ENCODE results near the gene GFRA3.
A peak's percentile ranks its signal among the peaks of the same experiment; 100 is the strongest.

The GFRA3 gene

GRCh38 chr5:138246822-138247221 is 27.6 kb downstream of the GFRA3 start:
- DNase-seq (ENCODE audit: low read depth in 2 of 2), result no peak

GRCh38 chr5:138246334-138246733 is 28.1 kb downstream of the GFRA3 start:
- no peak for DNase-seq (ENCODE audit: low read depth in 2 of 2)

GRCh38 chr5:138245717-138246116 is 28.7 kb downstream of the GFRA3 start:
- DNase-seq (ENCODE audit: low read depth in 2 of 2), result no peak

GRCh38 chr5:138243794-138244193 is 30.6 kb downstream of the GFRA3 start:
- DNase-seq (ENCODE audit: low read depth in 2 of 2), result no peak

GRCh38 chr5:138241688-138242571 is 32.5 kb downstream of the GFRA3 start:
- DNase-seq (ENCODE audit: low read depth in 2 of 2), result no peak

- no peak for DNase-seq (ENCODE audit: low read depth in 2 of 2)
These were observed 33.6 kb downstream of the GFRA3 start for GRCh38 chr5:138240650-138241385.

- DNase-seq (ENCODE audit: low read depth in 2 of 2), result no peak
These were observed 36.4 kb downstream of the GFRA3 start for GRCh38 chr5:138238034-138238433.

GRCh38 chr5:138234651-138235050 is 39.8 kb downstream of the GFRA3 start:
- DNase-seq (ENCODE audit: low read depth in 2 of 2), result no peak

GRCh38 chr5:138233280-138233679 is 41.1 kb downstream of the GFRA3 start:
- no peak for DNase-seq (ENCODE audit: low read depth in 2 of 2)

GRCh38 chr5:138230981-138231589 is 43.3 kb downstream of the GFRA3 start:
- DNase-seq (ENCODE audit: low read depth in 2 of 2), result no peak

GRCh38 chr5:138230261-138230660 is 44.2 kb downstream of the GFRA3 start:
- no peak for DNase-seq (ENCODE audit: low read depth in 2 of 2)

GRCh38 chr5:138229387-138229786 is 45.0 kb downstream of the GFRA3 start:
- DNase-seq (ENCODE audit: low read depth in 2 of 2), result no peak

GRCh38 chr5:138226910-138227309 is 47.5 kb downstream of the GFRA3 start:
- no peak for DNase-seq (ENCODE audit: low read depth in 2 of 2)

GRCh38 chr5:138224712-138225111 is 49.7 kb downstream of the GFRA3 start:
- no peak for DNase-seq (ENCODE audit: low read depth in 2 of 2)

- no peak for DNase-seq (ENCODE audit: low read depth in 2 of 2)
These were observed 50.9 kb downstream of the GFRA3 start for GRCh38 chr5:138223532-138223931.

- no peak for DNase-seq (ENCODE audit: low read depth in 2 of 2)
These were observed 57.6 kb downstream of the GFRA3 start for GRCh38 chr5:138216799-138217198.

- peak; percentile 96 for DNase-seq (ENCODE audit: low read depth in 2 of 2)
These were observed 61.0 kb downstream of the GFRA3 start, which contains the start of gene CDC23 for GRCh38 chr5:138213161-138214029. CDC23 (minus strand) TSS chr5:138213323; CDS start chr5:138213312, 11 bp downstream.

- no peak for DNase-seq (ENCODE audit: low read depth in 2 of 2)
These were observed 61.6 kb downstream of the GFRA3 start for GRCh38 chr5:138212828-138213160.

- DNase-seq (ENCODE audit: low read depth in 2 of 2), result no peak
These were observed 63.4 kb downstream of the GFRA3 start for GRCh38 chr5:138210985-138211384.
